Measurements from ENCODE around the gene GRM5.
"Not testable (repeated sequence)": the region's sequence is repeated elsewhere in the genome, so short reads cannot be mapped to it uniquely, and the experiment has no call there.

- TF ChIP-seq CTCF, POLR2A (IDR thresholded peaks at IDR 0.05): not testable (repeated sequence)
Measured at GRCh38 chr11:88975441-88975840, 90.3 kb downstream of the GRM5 start.
